Ishikawa (cell line): ENCODE measurements around the gene DIP2C.

Source experiments
- EP300 ChIP-seq: IDR thresholded peaks from 2 replicates; pipeline ENCODE4 v1.6.1; 2012; ENCODE audit warnings: borderline replicate concordance
- TAF1 ChIP-seq: IDR thresholded peaks from 2 replicates; pipeline ENCODE4 v1.6.1; 2012; ENCODE audit warnings: low read depth, mild to moderate bottlenecking

DNA sequence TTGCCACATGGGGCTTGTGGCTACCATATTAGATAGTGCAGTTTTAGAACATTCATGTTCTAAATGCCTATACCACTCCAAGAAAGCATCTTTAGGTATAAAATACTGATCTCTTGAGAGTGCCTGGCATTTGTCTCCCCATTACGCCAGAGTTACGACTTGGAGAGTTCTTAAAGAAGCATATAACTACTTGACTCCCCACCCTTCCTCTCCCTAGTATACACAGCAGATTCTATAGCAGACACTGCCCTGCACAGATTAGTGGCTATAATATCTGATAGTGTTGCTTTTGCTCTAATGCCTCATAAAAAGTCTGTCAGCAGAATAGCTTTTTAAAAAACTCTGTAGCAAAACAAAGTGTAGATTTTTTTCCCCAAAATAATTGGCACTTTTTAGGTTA, 463.4 kb downstream of the DIP2C start:
- TF ChIP-seq TAF1 = no peak
- TF ChIP-seq EP300 = no peak
